ENCODE results near the gene NAGPA. TPM values are rescaled to one million over a fixed set of nuclear protein-coding genes. Genes with fewer than 3 reads are reported as not detected.

Gene NAGPA
- total and polyA plus RNA-seq, 5 donors = 5.3 to 10.0 (median 7.6) TPM

GRCh38 chr16:5040451-5040850 lies 6.7 kb upstream of the NAGPA start:
- intact Hi-C loops (cut with DNase I) = no loop called here
- no peak overlapping the region for H3K27ac ChIP-seq (ENCODE audit: low read length)
- 78% methylated on average over 7 of the region's 7 CpGs for WGBS
- no peak for ATAC-seq
- H3K4me1 ChIP-seq (ENCODE audit: control insufficient read depth, insufficient read depth, low read length) = no peaks in the 10 kb centered on the region
- H3K9me3 ChIP-seq (ENCODE audit: control insufficient read depth, low read length) = no peaks in the 10 kb centered on the region
- H3K4me3 ChIP-seq (ENCODE audit: low read length) = no peak overlapping the region
- DNase-seq = no peak
- no peaks in the 10 kb centered on the region for H3K27me3 ChIP-seq (ENCODE audit: control insufficient read depth, insufficient read depth)

GRCh38 chr16:5036228-5037156 lies 2.8 kb upstream of the NAGPA start:
- no peak for DNase-seq

GRCh38 chr16:5035909-5036227 lies 2.1 kb upstream of the NAGPA start:
- Histone ChIP-seq H3K27me3 (ENCODE audit: control insufficient read depth, insufficient read depth) (no peaks in the 10 kb centered on the region), H3K27ac (ENCODE audit: low read length) (no peak overlapping the region), H3K4me3 (ENCODE audit: low read length) (no peak overlapping the region), H3K4me1 (ENCODE audit: control insufficient read depth, insufficient read depth, low read length) (peaks cover 2% of the 10 kb centered on the region), H3K9me3 (ENCODE audit: control insufficient read depth, low read length) (no peaks in the 10 kb centered on the region)
- intact Hi-C loops (cut with DNase I) = no loop called here
- DNase-seq (no peak), ATAC-seq (no peak)
- WGBS = 74% methylated on average over 1 of the region's 1 CpG

More at GRCh38 chr16:5036228-5037156, 2.8 kb upstream of the NAGPA start:
- H3K9me3 ChIP-seq (ENCODE audit: control insufficient read depth, low read length) = no peaks in the 10 kb centered on the region
- 40% methylated on average over 12 of the region's 12 CpGs for WGBS
- no peak overlapping the region for H3K4me3 ChIP-seq (ENCODE audit: low read length)
- no peak for ATAC-seq
- H3K27ac ChIP-seq (ENCODE audit: low read length) = no peak overlapping the region
- no peaks in the 10 kb centered on the region for H3K27me3 ChIP-seq (ENCODE audit: control insufficient read depth, insufficient read depth)
- intact Hi-C loops (cut with DNase I) = no loop called here
- peaks cover 2% of the 10 kb centered on the region for H3K4me1 ChIP-seq (ENCODE audit: control insufficient read depth, insufficient read depth, low read length)

GRCh38 chr16:5034167-5034523 lies 410 bp upstream of the NAGPA start:
- no peak for DNase-seq
- Histone ChIP-seq H3K9me3 (ENCODE audit: control insufficient read depth, low read length) (no peaks in the 10 kb centered on the region), H3K4me1 (ENCODE audit: control insufficient read depth, insufficient read depth, low read length) (peaks cover 2% of the 10 kb centered on the region), H3K4me3 (ENCODE audit: low read length) (peak overlapping the region; percentile 60), H3K27me3 (ENCODE audit: control insufficient read depth, insufficient read depth) (no peaks in the 10 kb centered on the region), H3K27ac (ENCODE audit: low read length) (peak overlapping the region; percentile 25)
- 8% methylated on average over 2 of the region's 2 CpGs for WGBS
- no peak for ATAC-seq
- intact Hi-C loops (cut with DNase I) = no loop called here

- ATAC-seq (no peak), DNase-seq (no peak)
- Histone ChIP-seq H3K9me3 (ENCODE audit: control insufficient read depth, low read length) (no peaks in the 10 kb centered on the region), H3K27ac (ENCODE audit: low read length) (no peak overlapping the region), H3K4me3 (ENCODE audit: low read length) (peak overlapping the region; percentile 60), H3K27me3 (ENCODE audit: control insufficient read depth, insufficient read depth) (no peaks in the 10 kb centered on the region), H3K4me1 (ENCODE audit: control insufficient read depth, insufficient read depth, low read length) (peaks cover 2% of the 10 kb centered on the region)
- intact Hi-C loops (cut with DNase I) = no loop called here
- 41% methylated on average over 12 of the region's 12 CpGs for WGBS
These were observed 977 bp downstream of the NAGPA start for GRCh38 chr16:5032748-5033167.

- H3K27me3 ChIP-seq (ENCODE audit: control insufficient read depth, insufficient read depth) = no peaks in the 10 kb centered on the region
- peaks cover 2% of the 10 kb centered on the region for H3K4me1 ChIP-seq (ENCODE audit: control insufficient read depth, insufficient read depth, low read length)
- no peak for ATAC-seq
- no peak overlapping the region for H3K4me3 ChIP-seq (ENCODE audit: low read length)
- DNase-seq = no peak
- WGBS = 81% methylated on average over 7 of the region's 7 CpGs
- no peak overlapping the region for H3K27ac ChIP-seq (ENCODE audit: low read length)
- no peaks in the 10 kb centered on the region for H3K9me3 ChIP-seq (ENCODE audit: control insufficient read depth, low read length)
- intact Hi-C loops (cut with DNase I) = no loop called here
These were observed 2.1 kb downstream of the NAGPA start for GRCh38 chr16:5031601-5032000.

GRCh38 chr16:5030251-5030870 lies 3.4 kb downstream of the NAGPA start:
- intact Hi-C loops (cut with DNase I) = no loop called here
- no peak overlapping the region for H3K27ac ChIP-seq (ENCODE audit: low read length)
- H3K4me3 ChIP-seq (ENCODE audit: low read length) = no peak overlapping the region
- ATAC-seq = no peak
- H3K4me1 ChIP-seq (ENCODE audit: control insufficient read depth, insufficient read depth, low read length) = peaks cover 2% of the 10 kb centered on the region
- no peak for DNase-seq
- no peaks in the 10 kb centered on the region for H3K27me3 ChIP-seq (ENCODE audit: control insufficient read depth, insufficient read depth)
- no peaks in the 10 kb centered on the region for H3K9me3 ChIP-seq (ENCODE audit: control insufficient read depth, low read length)
- WGBS = 85% methylated on average over 12 of the region's 12 CpGs

GRCh38 chr16:5028950-5029475 lies 4.7 kb downstream of the NAGPA start:
- WGBS = 92% methylated on average over 18 of the region's 18 CpGs
- DNase-seq (no peak), ATAC-seq (no peak)
- intact Hi-C loops (cut with DNase I) = loop anchor here in 1 of 4 donors (5.0 kb wide), 1 partner anchor 67 kb away; no protein-coding TSS in a partner anchor
- Histone ChIP-seq H3K4me1 (ENCODE audit: control insufficient read depth, insufficient read depth, low read length) (no peaks in the 10 kb centered on the region), H3K27me3 (ENCODE audit: control insufficient read depth, insufficient read depth) (no peaks in the 10 kb centered on the region), H3K4me3 (ENCODE audit: low read length) (no peak overlapping the region), H3K9me3 (ENCODE audit: control insufficient read depth, low read length) (no peaks in the 10 kb centered on the region), H3K27ac (ENCODE audit: low read length) (no peak overlapping the region)

GRCh38 chr16:5027575-5028235 lies 6.0 kb downstream of the NAGPA start:
- H3K4me3 ChIP-seq (ENCODE audit: low read length) = no peak overlapping the region
- 92% methylated on average over 32 of the region's 32 CpGs for WGBS
- intact Hi-C loops (cut with DNase I) = loop anchor here in 1 of 4 donors (5.0 kb wide), 1 partner anchor 65 kb away; no protein-coding TSS in a partner anchor
- no peaks in the 10 kb centered on the region for H3K4me1 ChIP-seq (ENCODE audit: control insufficient read depth, insufficient read depth, low read length)
- DNase-seq (no peak), ATAC-seq (peak in 1 of 2 donors; percentile 13)
- H3K27ac ChIP-seq (ENCODE audit: low read length) = no peak overlapping the region
- H3K27me3 ChIP-seq (ENCODE audit: control insufficient read depth, insufficient read depth) = no peaks in the 10 kb centered on the region
- H3K9me3 ChIP-seq (ENCODE audit: control insufficient read depth, low read length) = no peaks in the 10 kb centered on the region

- intact Hi-C loops (cut with DNase I) = loop anchor here in 1 of 4 donors (5.0 kb wide), 1 partner anchor 65 kb away; no protein-coding TSS in a partner anchor
- no peak overlapping the region for H3K4me3 ChIP-seq (ENCODE audit: low read length)
- H3K4me1 ChIP-seq (ENCODE audit: control insufficient read depth, insufficient read depth, low read length) = no peaks in the 10 kb centered on the region
- ATAC-seq (no peak), DNase-seq (no peak)
- WGBS = 95% methylated on average over 7 of the region's 7 CpGs
- no peaks in the 10 kb centered on the region for H3K9me3 ChIP-seq (ENCODE audit: control insufficient read depth, low read length)
- H3K27ac ChIP-seq (ENCODE audit: low read length) = no peak overlapping the region
- H3K27me3 ChIP-seq (ENCODE audit: control insufficient read depth, insufficient read depth) = no peaks in the 10 kb centered on the region
These were observed 6.6 kb downstream of the NAGPA start for GRCh38 chr16:5027086-5027485.

GRCh38 chr16:5026664-5027063 lies 7.1 kb downstream of the NAGPA start:
- no peaks in the 10 kb centered on the region for H3K4me1 ChIP-seq (ENCODE audit: control insufficient read depth, insufficient read depth, low read length)
- no peak overlapping the region for H3K27ac ChIP-seq (ENCODE audit: low read length)
- H3K9me3 ChIP-seq (ENCODE audit: control insufficient read depth, low read length) = no peaks in the 10 kb centered on the region
- H3K27me3 ChIP-seq (ENCODE audit: control insufficient read depth, insufficient read depth) = no peaks in the 10 kb centered on the region
- H3K4me3 ChIP-seq (ENCODE audit: low read length) = no peak overlapping the region
- ATAC-seq (no peak), DNase-seq (no peak)
- 89% methylated on average over 8 of the region's 8 CpGs for WGBS
- intact Hi-C loops (cut with DNase I) = loop anchor here in 1 of 4 donors (5.0 kb wide), 1 partner anchor 64 kb away; no protein-coding TSS in a partner anchor

Data from right cardiac atrium (tissue), 5 donors.